ENCODE measurements around the gene ZMYM4.
A peak's percentile ranks its signal among the peaks of the same experiment; 100 is the strongest.

Gene ZMYM4

DNA sequence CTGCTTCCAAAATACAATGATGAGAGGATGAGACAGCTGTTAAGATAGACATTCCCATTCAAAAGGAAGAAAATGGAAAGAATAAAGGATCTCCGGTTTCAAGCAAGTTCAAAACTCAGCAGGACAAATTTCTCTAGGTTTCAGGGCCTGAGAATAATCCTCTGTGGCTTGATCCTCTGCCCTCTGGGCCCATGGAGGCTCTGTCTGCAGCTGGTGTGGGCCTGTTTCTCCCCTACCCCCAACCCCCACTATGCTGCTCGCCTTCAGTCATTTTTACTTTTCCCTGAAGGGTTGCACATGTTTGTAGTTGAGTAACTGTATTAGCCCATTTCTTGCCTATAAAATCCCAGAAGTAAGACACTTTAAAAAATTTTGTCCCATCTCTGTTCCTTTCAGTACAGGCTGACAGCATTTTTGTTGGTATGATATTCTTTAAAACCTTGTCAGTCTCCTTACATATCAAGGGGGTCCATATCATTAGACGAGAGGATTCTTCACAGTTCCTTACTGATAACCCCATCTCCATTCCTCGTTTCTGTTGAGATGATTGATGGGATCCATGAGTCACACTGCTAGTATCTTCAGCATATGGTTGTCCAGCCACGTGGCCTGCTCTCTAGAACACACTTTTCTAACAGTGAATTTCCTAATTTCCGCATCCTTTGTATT, 10.5 kb downstream of the ZMYM4 start:
- DNase-seq = no peak

DNA sequence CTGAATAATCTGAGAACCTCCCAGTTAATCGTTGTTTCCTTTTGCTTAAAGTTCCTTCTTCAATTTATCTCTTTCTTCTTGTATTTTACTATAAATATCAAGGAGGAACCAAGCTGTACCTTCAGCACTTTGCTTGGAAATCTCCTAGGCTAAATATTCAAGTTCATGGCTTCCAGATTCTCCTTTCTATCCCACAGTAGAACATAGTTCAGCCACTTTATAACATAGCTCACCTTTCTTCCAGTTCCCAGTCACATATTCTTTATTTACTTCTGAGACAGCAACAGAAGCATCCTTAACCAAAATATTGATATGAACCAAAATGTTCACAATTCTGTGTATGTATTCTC, 11.0 kb downstream of the ZMYM4 start:
- no peak for DNase-seq

DNA sequence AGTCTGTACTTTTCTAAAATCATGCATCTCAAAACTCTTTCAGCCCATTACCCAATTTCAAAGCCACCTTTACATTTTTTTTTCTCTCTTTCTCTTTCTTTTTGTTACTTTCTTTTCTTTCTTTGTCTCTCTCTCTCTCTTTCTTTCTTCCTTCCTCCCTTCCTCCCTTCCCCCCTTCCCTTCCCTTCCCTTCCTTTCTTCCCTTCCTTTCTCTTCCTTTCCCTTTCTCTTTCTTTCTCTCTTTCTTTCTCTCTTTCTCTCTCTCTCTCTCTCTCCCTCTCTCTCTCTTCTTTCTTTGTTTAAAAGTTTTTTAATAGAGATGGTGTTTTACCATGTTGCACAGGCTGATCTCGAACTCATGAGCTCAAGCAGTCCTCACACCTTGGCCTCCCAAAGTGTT, 11.5 kb downstream of the ZMYM4 start:
- DNase-seq = no peak

DNA sequence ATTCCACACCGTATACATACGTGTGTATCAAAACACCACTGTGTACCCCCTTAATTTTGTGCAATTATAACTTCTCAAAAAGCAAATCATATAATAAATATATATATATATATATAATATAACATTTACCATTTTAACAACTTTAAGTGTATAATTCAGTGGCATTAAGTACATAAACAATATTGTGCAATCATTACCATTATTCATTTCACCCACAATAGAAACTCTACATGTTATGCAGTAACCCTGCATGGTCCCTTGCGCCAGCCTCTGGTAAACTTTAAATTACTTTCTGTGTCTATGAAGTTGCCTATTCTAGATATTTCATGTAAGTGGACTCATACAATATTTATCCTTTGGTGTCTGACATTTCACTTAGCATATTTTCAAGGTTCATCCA, 13.1 kb downstream of the ZMYM4 start:
- DNase-seq = no peak

DNA sequence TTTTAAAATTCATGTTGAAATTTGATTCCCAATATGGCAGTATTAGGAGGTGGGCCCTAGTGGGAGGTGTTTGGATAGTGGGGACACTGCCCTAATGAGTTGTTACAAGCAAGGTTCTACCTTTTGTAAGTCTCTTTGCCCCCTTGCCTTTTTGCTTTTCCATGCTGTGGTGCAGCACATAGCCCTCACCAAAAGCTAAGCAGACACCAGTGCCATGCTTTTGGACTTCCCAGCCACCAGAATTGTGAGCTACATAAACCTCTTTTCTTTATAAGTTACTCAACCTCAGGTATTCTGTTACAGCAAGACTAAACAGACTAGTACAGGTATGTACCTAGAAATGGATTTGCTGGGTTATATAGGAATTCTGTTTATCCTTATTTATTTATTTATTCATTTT, 13.7 kb downstream of the ZMYM4 start:
- DNase-seq = no peak

DNA sequence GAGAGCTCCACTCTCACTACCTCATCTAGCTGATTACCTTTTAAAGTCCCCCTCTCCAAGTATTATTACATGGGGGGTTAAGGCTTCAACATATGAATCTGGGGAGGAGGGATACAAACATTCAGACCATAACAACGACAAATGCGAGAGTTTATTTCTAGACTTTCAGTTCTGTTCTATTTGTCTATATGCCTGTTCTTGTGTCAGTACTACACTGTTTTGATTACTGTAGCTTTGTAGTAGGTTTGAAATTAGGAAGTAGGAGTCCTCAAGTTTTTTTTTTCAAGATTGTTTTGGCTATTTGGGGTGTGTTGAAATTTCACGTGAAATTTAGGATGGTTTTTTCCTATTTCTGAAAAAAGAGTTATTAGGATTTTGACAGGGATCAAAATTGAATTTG, 16.3 kb downstream of the ZMYM4 start:
- no peak for DNase-seq

DNA sequence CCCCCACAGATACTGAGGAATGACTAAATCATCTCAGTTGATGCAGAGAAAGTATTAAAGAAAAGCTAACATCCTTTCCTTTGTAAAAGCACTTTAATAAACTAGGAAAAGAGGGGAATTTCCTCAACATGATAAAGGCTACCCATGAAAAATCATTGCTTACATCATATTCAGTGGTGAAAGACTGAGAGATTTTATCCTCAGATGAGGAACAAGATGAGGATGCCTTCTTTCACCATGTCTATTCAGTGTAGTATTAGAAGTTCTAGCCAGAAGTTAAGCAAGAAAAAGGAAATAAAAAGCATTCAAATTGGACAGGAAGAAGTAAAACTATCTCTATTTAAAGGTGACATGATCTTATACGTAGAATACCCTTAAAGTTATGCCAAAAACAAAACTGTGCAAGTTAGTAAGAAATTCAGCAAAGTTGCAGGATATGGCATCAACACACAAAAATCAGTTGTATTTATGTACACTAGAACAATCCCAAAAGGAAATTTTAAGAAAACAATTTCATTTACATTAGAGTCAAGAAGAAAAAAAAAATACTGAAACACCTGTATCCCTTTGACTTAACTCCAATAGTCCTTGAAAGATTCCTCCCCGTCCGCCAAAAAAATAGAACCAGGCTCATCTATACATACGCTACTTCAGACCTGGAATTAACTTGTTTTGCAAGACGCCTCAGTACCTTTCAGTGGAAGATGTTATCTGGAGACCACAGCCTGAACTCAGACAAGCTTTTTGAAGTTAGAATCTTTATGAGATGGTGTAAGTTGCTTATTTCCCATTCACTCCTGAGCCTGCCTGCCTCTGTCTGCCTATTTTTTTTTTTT, 17.5 kb downstream of the ZMYM4 start:
- no peak for DNase-seq

DNA sequence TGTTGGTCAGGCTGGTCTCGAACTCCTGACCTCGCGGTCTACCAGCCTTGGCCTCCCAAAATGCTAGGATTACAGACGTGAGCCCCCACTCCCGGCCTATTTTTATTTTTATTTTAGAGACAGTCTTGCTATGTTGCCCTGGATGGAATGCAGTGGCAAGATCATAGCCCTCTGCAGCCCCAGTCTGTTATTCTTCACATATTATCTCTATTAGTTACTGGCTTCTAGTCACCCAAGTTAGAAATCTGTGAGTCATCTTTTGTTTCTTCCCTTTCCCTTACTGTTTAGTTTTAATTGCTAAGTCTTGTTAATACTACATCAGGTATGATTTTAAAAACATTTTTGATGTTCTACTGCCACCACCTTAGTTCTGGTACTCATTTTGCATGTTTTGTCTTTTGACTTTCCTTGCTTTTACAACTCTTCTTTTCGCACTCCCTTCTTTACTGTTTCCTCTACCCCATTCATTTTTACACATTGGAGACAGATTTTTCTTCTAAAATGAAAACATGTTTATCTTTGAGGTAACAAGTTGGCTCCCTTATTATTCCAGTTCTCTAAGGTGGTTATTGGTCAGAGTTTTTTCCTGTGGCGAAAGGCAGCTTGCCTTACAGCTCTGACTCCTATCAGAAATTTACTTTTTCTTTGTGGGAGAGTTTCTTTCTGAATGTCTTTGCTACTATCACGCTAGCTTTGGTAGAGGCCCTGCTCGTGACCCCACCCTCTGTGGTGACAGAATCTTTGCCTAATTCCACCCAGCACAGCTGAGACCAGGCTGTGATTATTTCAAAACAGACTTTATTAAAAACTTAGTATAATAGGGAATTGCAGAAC, 19.5 kb downstream of the ZMYM4 start:
- DNase-seq = no peak

DNA sequence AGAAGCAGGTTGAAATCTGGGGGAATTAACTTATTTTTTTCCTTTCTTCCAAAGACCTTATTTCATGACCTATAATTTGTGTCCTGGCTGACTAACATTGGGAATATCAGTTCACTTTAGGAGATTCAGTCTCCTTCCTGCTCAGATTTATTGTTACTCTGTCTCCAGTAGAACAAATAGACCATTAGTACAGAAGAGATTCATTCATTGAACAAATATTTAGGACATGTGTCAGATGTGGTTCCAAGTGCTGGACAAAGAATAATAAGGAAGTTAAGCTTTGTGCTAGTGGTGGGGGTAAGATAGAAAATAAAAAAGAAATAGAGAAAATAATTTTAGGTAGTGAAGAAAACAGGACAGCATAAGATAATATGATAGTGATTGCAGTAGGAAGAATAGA, 20.3 kb downstream of the ZMYM4 start:
- DNase-seq = no peak

DNA sequence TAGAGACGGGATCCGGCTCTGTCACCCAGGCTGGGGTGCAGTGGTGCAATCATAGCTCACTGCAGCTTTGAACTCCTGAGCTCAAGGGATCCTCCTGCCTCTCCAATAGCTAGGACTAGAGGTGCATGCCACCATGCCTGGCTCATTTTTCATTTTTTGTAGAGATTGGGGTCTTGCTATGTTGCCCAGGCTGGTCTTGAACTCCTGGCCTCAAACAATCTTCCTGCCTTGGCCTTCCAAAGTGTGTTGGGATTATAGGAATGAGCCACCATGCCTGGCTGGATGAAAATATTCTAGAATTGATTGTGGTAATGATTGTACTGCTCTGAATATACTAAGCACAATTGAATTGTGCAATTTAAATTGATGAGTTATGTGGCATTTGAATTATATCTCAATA, 21.9 kb downstream of the ZMYM4 start:
- DNase-seq = no peak

DNA sequence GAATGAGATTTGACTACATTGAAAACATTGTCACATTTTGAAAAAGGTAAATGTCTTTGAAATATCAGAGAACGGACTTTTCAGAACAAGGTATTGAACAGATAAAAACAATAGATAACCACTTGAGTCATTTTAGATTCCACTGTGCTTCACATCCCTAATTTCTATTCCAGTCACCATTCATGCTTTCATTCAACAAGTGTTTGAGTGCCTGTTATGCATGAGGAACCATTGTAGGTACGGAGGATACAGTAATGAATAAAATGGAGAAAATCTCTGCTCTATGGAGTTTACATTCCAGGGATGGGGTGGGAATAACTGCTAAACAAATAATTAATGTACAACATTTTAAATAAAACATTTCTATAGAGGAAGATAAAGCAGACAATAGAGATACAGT, 26.3 kb downstream of the ZMYM4 start:
- DNase-seq = no peak

DNA sequence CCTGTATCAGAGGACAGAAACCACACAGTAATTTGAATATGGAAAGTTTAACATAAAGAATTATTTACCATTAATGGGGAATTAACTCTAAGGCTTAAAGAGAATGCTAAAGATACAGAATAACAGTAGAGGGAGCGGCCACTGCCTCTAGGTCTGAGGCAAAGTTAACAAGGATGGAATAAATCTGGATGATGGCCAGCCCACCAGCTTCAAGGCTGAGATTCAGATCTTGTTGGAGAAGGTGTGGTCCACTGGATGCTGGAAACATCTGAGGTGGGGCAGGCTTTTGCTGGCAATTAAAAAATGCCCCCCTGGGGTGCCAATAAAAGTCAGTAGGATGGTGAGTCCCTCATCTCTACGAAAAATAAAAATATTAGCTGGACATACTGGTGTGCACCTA, 29.4 kb downstream of the ZMYM4 start:
- DNase-seq = no peak

DNA sequence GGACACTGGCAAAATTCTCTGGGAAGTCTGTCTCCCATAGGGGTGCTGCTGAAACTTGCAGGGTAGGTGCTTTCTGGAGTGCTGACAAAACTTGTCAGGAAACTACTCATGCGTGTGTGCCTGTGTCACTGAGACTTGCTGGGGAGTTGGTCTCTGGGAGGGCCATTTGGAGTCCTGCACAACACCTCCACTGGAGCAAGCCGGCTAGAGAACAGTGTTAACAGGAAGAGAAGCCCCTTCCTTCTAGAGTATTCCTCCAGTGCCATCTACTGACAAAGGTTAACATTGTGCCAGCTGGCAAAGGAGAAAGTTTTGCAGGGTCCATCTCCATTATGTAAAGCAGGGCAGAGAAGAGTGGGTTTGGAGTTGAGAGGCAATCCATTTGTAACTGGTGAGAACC, 30.0 kb downstream of the ZMYM4 start:
- DNase-seq = peak; percentile 14

DNA sequence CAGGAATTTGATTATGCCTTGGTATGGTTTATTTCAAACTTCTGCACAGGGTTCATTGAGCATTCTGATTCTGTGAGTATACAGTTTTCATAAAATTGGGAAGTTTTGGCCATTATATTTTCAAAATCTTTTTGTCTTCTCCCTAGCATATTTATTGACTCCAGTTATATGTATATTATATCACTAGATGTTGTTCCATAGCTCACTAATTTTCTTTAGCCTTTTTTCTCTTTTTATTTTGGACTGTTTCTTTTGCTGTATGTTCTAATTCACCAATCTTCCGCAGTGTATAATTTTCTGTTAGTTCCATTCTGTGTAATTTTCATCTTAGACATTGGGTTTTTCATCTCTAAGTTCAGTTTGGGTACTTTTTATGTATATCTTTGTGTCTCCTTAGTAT, 31.9 kb downstream of the ZMYM4 start:
- DNase-seq = no peak

DNA sequence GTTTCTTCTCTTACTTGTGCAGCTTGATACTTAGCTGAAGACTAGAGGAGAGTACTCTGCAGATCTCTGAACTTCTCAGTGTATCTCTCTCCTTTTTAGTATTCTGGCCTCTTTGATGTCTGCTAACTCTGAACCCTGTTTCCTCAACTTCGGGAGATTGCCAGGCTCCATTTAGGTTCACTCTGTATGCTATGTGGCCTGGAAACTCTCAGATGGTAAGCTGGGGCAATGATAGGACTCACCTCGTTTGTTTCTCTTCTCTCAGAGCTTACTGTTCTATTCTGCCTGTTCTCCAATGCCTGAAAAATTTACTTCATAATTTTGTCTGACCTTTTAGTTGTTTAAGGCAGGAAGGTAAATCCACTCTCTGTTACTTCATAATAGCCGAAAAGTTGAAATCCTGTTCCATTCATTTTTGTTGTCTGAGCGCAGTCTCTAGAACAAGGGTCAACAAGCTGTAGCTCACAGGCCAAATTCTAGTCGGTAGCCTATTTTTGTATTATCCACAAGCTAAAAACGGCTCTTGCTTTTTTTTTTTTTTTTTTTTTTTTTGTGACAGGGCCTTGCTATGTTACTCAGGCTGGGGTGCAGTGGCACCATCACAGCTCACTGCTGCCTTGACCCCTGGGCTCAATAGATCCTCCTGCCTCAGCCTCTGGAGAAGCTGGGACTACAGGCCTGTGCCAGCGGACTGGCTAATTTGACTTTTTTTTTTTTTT, 33.3 kb downstream of the ZMYM4 start:
- no peak for DNase-seq

DNA sequence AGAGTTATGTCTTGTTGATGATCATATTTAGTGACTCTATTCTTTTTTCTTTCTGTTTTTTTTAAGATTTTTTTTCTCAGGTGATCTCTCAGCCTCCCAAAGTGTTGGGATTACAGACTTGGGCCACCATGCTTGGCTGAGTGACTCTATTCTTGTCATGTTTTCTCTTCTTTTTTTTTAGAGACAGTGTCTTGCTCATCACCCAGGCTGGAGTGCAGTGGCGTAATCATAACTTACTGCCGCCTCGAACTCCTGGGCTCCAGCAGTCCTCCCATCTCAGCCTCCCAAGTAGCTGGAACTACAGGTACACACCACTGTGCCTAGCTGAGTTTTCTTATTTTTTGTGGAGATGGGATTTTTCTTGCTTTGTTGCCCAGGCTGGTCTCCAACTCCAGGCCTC, 36.9 kb downstream of the ZMYM4 start:
- no peak for DNase-seq

DNA sequence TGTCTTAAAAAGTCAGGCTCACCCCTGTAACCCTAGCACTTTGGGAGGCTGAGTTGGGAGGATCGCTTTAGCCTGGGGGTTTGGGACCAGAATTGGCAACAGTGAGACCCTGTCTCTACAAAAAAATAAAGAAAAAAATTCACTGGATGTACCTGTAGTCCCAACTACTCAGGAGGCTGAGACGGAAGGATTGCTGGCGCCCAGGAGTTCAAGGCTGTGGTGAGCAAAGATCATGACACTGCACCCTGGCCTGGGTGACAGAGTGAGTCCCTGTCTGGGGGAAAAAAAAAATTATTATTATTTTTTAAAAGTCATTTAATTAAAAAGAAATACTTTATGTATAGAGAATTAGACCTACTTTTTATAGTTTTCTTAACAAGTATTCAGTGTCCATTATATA, 47.1 kb downstream of the ZMYM4 start:
- no peak for DNase-seq

DNA sequence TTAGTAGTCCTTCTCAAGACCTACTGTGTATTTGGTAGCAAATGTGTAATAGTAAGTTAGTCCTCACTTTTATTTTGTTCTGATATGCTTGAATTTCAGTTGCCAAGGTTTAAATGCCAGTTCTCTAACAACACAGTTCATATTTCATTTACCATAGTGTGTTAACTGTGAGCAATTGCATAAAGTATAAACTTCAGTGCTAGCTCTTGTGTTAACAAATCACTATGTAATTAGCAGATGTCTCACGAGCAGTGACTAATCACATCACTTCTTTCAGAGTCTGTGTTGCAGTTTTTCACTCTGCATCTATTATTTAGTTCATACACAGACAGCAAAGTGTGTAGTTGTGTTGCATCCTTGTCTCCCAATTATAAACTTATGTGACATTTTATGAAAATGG, 47.8 kb downstream of the ZMYM4 start:
- DNase-seq = no peak

DNA sequence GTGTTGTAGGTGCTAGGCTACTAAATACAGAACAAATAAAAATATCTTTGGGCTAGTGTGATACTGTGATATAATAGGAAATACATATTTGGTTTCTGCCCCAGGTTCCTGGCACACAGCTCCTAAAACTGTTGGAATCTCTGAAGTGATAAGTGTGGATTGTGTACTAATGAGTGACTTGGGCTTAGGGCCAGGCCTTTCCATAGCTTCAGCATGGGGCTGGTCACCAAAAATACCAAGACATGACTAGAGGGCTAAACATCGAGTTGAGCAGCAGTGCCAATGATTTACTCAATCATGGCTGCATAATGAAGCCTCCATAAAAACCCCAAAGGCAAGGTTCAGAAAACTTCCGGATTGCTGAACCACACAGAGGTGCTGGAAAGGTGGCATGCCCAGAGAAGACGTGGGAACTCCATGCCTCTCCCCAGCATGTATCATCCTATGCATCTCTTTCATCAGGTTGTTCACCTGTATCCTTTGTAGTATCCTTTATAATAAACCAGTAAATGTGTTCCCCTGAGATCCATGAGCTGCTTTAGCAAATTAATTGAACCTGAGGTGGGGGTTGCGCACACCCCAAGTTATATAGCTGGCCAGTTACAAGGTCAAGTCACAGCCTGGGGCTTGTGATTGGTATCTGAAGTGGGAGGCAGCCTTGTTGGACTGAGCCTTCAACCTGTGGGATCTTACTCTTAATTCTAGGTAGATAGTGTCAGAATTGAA, 51.6 kb downstream of the ZMYM4 start:
- no peak for DNase-seq

DNA sequence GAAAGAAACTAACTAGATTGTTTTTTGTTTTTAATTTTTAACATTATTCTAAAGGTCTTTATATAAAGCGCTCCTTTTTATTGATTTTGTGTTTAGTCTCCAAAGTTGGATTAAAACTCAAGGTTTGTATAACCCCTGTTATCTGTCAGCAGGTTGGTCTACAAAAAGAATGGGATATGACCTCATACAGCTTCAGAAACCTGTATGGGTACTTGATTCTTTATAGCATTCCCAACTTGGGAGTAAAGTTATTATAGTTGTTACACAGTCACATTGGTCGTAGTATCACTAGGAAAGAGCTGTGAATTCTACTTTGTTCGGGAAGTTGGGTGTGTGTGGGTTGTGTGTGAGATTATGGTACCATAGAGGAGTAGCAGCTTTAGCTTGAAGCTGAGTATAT, 52.4 kb downstream of the ZMYM4 start:
- no peak for DNase-seq

DNA sequence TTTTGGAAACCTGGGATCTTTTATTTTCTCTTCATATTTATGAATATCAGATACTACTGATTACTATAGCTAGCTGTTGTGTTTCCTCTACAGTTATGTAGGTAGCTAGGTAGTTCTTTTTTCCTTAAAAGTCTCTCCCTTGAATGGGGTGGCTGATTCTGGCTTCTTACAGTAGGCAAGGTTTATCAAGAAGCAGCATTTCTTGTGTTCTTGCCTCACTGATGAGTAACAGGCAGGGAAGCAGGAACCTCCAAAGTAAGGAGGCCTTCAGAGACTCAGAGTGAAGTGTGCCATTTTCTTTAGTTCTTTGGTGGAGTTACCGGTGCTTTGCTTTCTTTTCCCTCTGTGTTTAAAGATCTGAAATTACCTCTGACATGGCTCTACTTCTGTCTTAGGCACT, 56.0 kb downstream of the ZMYM4 start:
- DNase-seq = no peak

DNA sequence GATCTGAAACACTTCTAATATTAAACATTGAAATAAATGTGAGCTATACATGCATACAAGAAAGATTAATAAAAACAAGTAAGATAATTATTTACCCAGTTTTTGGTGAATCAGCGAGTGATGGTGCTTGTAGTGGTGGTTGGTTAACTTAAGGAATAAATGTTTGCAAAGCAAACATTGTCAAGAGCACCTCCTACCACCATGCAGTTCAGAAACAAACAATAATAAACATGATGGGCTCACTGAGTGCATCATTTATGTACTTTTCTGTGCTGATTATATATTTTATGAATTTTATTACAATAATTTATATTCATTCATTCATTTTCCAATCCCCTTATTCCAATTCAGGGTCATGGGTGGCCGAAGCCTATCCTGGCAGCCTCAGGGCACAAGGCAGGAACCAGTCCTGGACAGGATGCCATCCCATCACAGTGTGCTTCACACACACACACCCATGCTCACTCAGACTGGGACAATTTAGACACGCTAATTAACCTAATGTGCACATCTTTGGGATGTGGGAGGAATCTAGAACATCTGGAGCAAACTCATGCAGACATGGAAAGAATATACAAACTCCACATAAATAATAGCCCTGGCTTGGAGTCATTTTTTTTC, 57.8 kb downstream of the ZMYM4 start:
- no peak for DNase-seq
